Omental fat pad (tissue), 4 donors: ENCODE data around the gene SOBP. TPM values are rescaled to one million over a fixed set of nuclear protein-coding genes. Genes with fewer than 3 reads are reported as not detected.
A peak's percentile ranks its signal among the peaks of the same experiment; 100 is the strongest.

Source experiments
- ATAC-seq: fragments of 150-250 bp; one replicate; pipeline ENCODE4 v1.9.1; 2016; ENCODE audit warnings: mild to moderate bottlenecking, moderate library complexity; ENCODE audit not compliant: low FRiP score
- DNase-seq: peaks from one replicate; pipeline ENCODE4 v3.0.0-alpha.2; 2019; ENCODE audit warnings: low spot score
- total RNA-seq, 4 donors: library from RNA; depleted of rRNA; stranded (reverse); fragments of >200 nt; gene quantifications; one replicate each; pipeline ENCODE4 v1.1.0, GENCODE V29; 2016
- TF ChIP-seq, protein P1 (sequence below), 3 donors: fragments of 450-650 bp; IDR thresholded peaks; one replicate each; pipeline ENCODE4 v1.5.1; 2016 to 2017; ENCODE audit warnings: antibody characterized with exemption in 3 of 3, mild to moderate bottlenecking in 3 of 3, moderate library complexity in 2 of 3

The SOBP gene
- total RNA-seq, 4 donors from 2014 or later: 1.9 to 9.6 (median 4.0) TPM

GRCh38 chr6:107621229-107621937 lies 131.5 kb downstream of the SOBP start:
- TF ChIP-seq, protein P1, sequence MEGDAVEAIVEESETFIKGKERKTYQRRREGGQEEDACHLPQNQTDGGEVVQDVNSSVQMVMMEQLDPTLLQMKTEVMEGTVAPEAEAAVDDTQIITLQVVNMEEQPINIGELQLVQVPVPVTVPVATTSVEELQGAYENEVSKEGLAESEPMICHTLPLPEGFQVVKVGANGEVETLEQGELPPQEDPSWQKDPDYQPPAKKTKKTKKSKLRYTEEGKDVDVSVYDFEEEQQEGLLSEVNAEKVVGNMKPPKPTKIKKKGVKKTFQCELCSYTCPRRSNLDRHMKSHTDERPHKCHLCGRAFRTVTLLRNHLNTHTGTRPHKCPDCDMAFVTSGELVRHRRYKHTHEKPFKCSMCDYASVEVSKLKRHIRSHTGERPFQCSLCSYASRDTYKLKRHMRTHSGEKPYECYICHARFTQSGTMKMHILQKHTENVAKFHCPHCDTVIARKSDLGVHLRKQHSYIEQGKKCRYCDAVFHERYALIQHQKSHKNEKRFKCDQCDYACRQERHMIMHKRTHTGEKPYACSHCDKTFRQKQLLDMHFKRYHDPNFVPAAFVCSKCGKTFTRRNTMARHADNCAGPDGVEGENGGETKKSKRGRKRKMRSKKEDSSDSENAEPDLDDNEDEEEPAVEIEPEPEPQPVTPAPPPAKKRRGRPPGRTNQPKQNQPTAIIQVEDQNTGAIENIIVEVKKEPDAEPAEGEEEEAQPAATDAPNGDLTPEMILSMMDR (IDR thresholded peaks at IDR 0.05): no peak
- no peak for ATAC-seq
- DNase-seq: no peak

DNA sequence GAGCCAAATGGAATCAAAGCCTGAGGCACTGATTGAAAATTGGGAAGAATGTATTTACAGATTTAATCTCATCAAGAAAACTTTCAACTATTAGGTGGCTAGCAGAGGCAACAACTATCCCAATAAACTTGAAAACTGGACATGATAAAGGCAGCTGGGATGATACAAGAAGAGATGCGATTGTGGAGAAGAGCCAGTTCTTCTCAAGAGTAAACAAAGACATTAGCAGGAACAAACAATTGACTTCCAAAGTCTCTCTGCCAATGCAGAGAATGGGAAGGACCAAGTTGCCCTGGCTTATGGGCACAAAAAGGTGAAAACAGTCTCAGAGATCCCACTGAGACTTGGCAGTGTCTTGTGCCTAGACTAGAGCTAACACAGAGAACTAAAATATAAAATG lies 132.4 kb downstream of the SOBP start:
- ATAC-seq (no peak), DNase-seq (no peak)
- TF ChIP-seq, protein P1 (IDR thresholded peaks at IDR 0.05): no peak

GRCh38 chr6:107624050-107624449 lies 134.1 kb downstream of the SOBP start:
- no peak for DNase-seq
- ATAC-seq: no peak

DNA sequence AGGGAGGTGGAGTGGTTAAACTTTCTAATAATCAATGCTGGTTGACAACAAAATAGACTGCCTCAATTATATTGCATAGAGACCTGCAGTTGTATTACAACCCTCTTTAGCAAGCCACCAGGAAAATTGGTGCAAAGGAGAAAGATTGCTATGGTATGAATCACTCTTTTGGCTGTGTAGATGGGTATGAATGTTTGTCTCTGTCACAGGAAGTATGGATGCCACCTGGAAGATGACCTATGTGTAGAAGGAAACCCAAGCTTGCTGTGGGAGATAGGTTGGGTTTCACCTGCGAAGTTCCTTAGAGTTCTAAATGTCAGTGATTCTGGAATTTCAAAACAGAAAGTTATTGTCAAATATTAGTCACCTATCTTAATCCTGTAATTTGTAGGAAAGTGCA lies 134.6 kb downstream of the SOBP start:
- TF ChIP-seq, protein P1 (IDR thresholded peaks at IDR 0.05): no peak
- no peak for DNase-seq
- no peak for ATAC-seq

More at GRCh38 chr6:107624050-107624449, 134.1 kb downstream of the SOBP start:
- TF ChIP-seq, protein P1 (IDR thresholded peaks at IDR 0.05): no peak

- TF ChIP-seq, protein P1 (IDR thresholded peaks at IDR 0.05): no peak
- DNase-seq (no peak), ATAC-seq (peak; percentile 37)
These were observed 135.3 kb downstream of the SOBP start for GRCh38 chr6:107625264-107625663.

GRCh38 chr6:107626645-107627044 lies 136.7 kb downstream of the SOBP start:
- TF ChIP-seq, protein P1 (IDR thresholded peaks at IDR 0.05): no peak
- ATAC-seq (no peak), DNase-seq (no peak)

DNA sequence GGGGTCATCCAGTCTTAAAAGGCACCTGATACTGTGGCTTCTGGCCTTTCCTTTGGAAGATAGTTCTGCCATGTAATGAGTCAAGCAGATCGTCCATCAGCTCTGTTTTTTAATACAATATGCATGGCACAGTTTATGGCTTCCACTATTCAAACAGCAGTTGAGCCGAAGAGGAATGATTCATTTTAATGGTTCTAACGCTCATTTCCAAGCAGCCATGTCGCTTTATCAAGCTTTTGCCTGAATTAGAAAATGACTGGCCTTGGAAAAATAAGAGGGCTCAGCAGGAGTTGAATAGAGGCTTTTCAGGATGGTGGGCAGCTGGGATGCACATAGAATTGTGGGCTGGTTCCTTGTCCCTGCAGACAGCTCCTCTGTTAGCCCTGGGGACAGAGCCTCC lies 138.1 kb downstream of the SOBP start:
- ATAC-seq (no peak), DNase-seq (no peak)
- TF ChIP-seq, protein P1 (IDR thresholded peaks at IDR 0.05): no peak
